ENCODE measurements around the gene GJC1.

DNA sequence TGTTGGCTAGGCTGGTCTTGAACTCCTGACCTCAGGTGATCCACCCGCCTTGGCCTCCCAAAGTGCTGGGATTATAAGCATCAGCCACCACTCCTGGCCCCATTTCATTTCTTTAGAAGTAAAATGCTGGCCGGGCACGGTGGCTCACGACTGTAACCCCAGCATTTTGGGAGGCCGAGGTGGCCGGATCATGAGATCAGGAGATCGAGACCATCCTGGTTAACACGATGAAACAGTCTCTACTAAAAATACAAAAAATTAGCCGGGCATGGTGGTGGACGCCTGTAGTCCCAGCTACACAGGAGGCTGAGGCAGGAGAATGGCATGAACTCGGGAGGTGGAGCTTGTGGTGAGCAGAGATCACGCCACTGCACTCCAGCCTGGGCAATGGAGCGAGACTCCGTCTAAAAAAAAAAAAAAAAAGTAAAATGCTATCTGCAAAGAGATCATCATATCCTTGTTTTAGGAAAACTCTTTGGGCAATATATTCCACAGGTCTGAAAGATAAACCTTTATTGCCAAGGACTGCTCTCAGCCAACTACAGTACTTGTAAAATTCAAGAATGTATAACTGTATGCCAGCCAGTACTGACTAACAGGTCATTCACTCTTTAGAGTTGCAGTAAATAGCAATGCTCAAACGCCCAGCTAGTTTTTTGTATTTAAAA lies 3.8 kb downstream of the GJC1 start:
- TF ChIP-seq YY1 (IDR thresholded peaks at IDR 0.05; ENCODE audit: low read depth) (no peak), EZH2phosphoT487 (IDR thresholded peaks at IDR 0.05; ENCODE audit: borderline replicate concordance, low read depth) (no peak), RAD21 (IDR thresholded peaks at IDR 0.05; ENCODE audit: low read length) (no peak), FOXM1 (IDR thresholded peaks at IDR 0.05; ENCODE audit: low read depth) (no peak)
- TF ChIP-seq, protein P1, sequence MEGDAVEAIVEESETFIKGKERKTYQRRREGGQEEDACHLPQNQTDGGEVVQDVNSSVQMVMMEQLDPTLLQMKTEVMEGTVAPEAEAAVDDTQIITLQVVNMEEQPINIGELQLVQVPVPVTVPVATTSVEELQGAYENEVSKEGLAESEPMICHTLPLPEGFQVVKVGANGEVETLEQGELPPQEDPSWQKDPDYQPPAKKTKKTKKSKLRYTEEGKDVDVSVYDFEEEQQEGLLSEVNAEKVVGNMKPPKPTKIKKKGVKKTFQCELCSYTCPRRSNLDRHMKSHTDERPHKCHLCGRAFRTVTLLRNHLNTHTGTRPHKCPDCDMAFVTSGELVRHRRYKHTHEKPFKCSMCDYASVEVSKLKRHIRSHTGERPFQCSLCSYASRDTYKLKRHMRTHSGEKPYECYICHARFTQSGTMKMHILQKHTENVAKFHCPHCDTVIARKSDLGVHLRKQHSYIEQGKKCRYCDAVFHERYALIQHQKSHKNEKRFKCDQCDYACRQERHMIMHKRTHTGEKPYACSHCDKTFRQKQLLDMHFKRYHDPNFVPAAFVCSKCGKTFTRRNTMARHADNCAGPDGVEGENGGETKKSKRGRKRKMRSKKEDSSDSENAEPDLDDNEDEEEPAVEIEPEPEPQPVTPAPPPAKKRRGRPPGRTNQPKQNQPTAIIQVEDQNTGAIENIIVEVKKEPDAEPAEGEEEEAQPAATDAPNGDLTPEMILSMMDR (IDR thresholded peaks at IDR 0.05): no peak
